H1 (cell line): Measurements from ENCODE around the gene SCMH1. TPM values are rescaled to one million over a fixed set of nuclear protein-coding genes. Genes with fewer than 3 reads are reported as not detected.

ENCODE experiments used
- CTCF ChIA-PET: fragments of 300-600 bp; sonication (Branson Sonifier 250); formaldehyde crosslinking; loops from one replicate; lab custom pipeline; 2021; ENCODE audit not compliant: partially characterized antibody; lab: Charles Lee
- POLR2A ChIA-PET: fragments of 300-600 bp; sonication (Branson Sonifier 250); formaldehyde crosslinking; loops from one replicate; lab custom pipeline; 2021; ENCODE audit warnings: inconsistent platforms; ENCODE audit not compliant: partially characterized antibody; lab: Charles Lee
- DNase-seq, 2 experiments: peaks; one replicate each; pipeline versions ENCODE4 v3.0.0 to v3.0.0-alpha.2; 2010 to 2022; ENCODE audit warnings: low spot score in 2 of 2, low read depth in 1 of 2, mixed read lengths in 1 of 2
- FAIRE-seq: peaks from 2 replicates; lab custom pipeline; 2011; peaks lifted over from hg19 to GRCh38; lab: Jason Lieb, UNC
- H2AFZ ChIP-seq: 2 replicates; pipeline ENCODE4 v1.8.1; 2012; ENCODE audit warnings: low read length, inconsistent platforms
- H2AK5ac ChIP-seq: 2 replicates; pipeline ENCODE4 v1.6.1; 2013; ENCODE audit warnings: low read depth, low read length
- H2BK120ac ChIP-seq: replicated peaks from 2 replicates; pipeline ENCODE3; 2013; ENCODE audit warnings: low read depth, low read length, inconsistent platforms
- H2BK12ac ChIP-seq: 2 replicates; pipeline ENCODE4 v1.6.1; 2013; ENCODE audit warnings: low read depth, low read length
- H2BK15ac ChIP-seq: 2 replicates; pipeline ENCODE4 v1.6.1; 2013; ENCODE audit warnings: low read length
- H2BK20ac ChIP-seq: 2 replicates; pipeline ENCODE4 v1.6.1; 2013; ENCODE audit warnings: low read length
- H2BK5ac ChIP-seq: 2 replicates; pipeline ENCODE4 v1.6.1; 2013; ENCODE audit warnings: low read depth, low read length
- H3K14ac ChIP-seq: 2 replicates; pipeline ENCODE4 v1.6.1; 2013; ENCODE audit warnings: inconsistent platforms; ENCODE audit not compliant: insufficient read length
- H3K18ac ChIP-seq: 2 replicates; pipeline ENCODE4 v1.6.1; 2013; ENCODE audit warnings: low read length; ENCODE audit errors: extremely low read depth
- H3K23ac ChIP-seq: 2 replicates; pipeline ENCODE4 v1.6.1; 2013; ENCODE audit warnings: inconsistent platforms; ENCODE audit not compliant: insufficient read length
- H3K23me2 ChIP-seq: 2 replicates; pipeline ENCODE4 v1.6.1; 2013; ENCODE audit warnings: low read depth, low read length
- H3K27ac ChIP-seq: 2 replicates; pipeline ENCODE4 v1.6.1; 2011; ENCODE audit warnings: low read depth, low read length, inconsistent platforms
- H3K27me3 ChIP-seq, 4 experiments: replicated peaks in 1 of 4; 1 replicate in 1 of 4; 2 replicates in 3 of 4; pipeline versions ENCODE4 v1.6.1 to v1.8.1; 2011 to 2013; ENCODE audit warnings: low read length in 3 of 4, mild to moderate bottlenecking in 3 of 4, inconsistent platforms in 2 of 4, mixed read lengths in 2 of 4, moderate library complexity in 1 of 4; ENCODE audit not compliant: control insufficient read depth in 3 of 4, insufficient read depth in 3 of 4; ENCODE audit errors: extremely low read depth in 1 of 4
- H3K36me3 ChIP-seq, 4 experiments: 2 replicates each; pipeline versions ENCODE4 v1.6.1 to v1.8.1; 2011 to 2013; ENCODE audit warnings: mild to moderate bottlenecking in 4 of 4, low read length in 3 of 4, moderate library complexity in 2 of 4, control low read depth in 1 of 4, inconsistent platforms in 1 of 4; ENCODE audit not compliant: insufficient read depth in 4 of 4, control insufficient read depth in 2 of 4
- H3K4ac ChIP-seq: replicated peaks from 2 replicates; pipeline ENCODE3; 2013; ENCODE audit warnings: low read length, low read depth, mixed read lengths, inconsistent platforms; ENCODE audit not compliant: insufficient read length
- H3K4me1 ChIP-seq, 4 experiments: replicated peaks in 1 of 4; 1 replicate in 1 of 4; 2 replicates in 3 of 4; pipeline versions ENCODE4 v1.6.1 to v1.8.1; 2011 to 2013; ENCODE audit warnings: low read length in 3 of 4, inconsistent platforms in 2 of 4, mixed read lengths in 1 of 4; ENCODE audit not compliant: insufficient read depth in 4 of 4, control insufficient read depth in 3 of 4
- H3K4me2 ChIP-seq, 2 experiments: 2 replicates each; pipeline versions ENCODE4 v1.6.1 to v1.8.1; 2011 to 2013; ENCODE audit warnings: low read depth in 2 of 2, low read length in 2 of 2, control low read depth in 1 of 2, inconsistent platforms in 1 of 2, mild to moderate bottlenecking in 1 of 2; ENCODE audit not compliant: insufficient read depth in 1 of 2
- H3K4me3 ChIP-seq, 4 experiments: fragments of 200-600, 300-600 bp in 1 of 4; sonication (generic), shearing (Covaris generic), sonication (Bioruptor Twin) in 1 of 4; 2 replicates each; pipeline versions ENCODE4 v1.5.1 to v1.8.1; 2011 to 2016; ENCODE audit warnings: low read length in 4 of 4, low read depth in 3 of 4, control low read depth in 2 of 4, inconsistent platforms in 2 of 4, mild to moderate bottlenecking in 2 of 4, mixed read lengths in 1 of 4, moderate library complexity in 1 of 4; ENCODE audit not compliant: insufficient read depth in 2 of 4; ENCODE audit errors: extremely low read depth in 1 of 4
- H3K56ac ChIP-seq: replicated peaks from 2 replicates; pipeline ENCODE3; 2013; ENCODE audit warnings: low read depth, mild to moderate bottlenecking, mixed read lengths, low read length, inconsistent platforms; ENCODE audit not compliant: insufficient read length
- H3K79me1 ChIP-seq: 2 replicates; pipeline ENCODE4 v1.6.1; 2013; ENCODE audit warnings: low read depth, low read length, control low read depth
- H3K79me2 ChIP-seq, 2 experiments: 2 replicates each; pipeline versions ENCODE4 v1.6.1 to v1.8.1; 2012 to 2013; ENCODE audit warnings: low read length in 2 of 2, mild to moderate bottlenecking in 2 of 2, inconsistent platforms in 1 of 2; ENCODE audit not compliant: insufficient read depth in 2 of 2, control insufficient read depth in 1 of 2
- H3K9ac ChIP-seq, 4 experiments: replicated peaks in 1 of 4; 1 replicate in 1 of 4; 2 replicates in 3 of 4; pipeline versions ENCODE4 v1.6.1 to v1.8.1; 2011 to 2013; ENCODE audit warnings: low read depth in 3 of 4, low read length in 3 of 4, control low read depth in 2 of 4, mild to moderate bottlenecking in 2 of 4, moderate library complexity in 2 of 4, inconsistent platforms in 1 of 4; ENCODE audit errors: extremely low read depth in 1 of 4
- H3K9me3 ChIP-seq, 2 experiments: 2 replicates each; pipeline versions ENCODE4 v1.6.1 to v1.8.1; 2012 to 2013; ENCODE audit warnings: mild to moderate bottlenecking in 2 of 2, moderate library complexity in 2 of 2, control low read depth in 1 of 2, inconsistent platforms in 1 of 2, low read depth in 1 of 2, low read length in 1 of 2, mixed read lengths in 1 of 2; ENCODE audit not compliant: insufficient read depth in 2 of 2
- H4K20me1 ChIP-seq, 2 experiments: replicated peaks in 1 of 2; 2 replicates each; pipeline versions ENCODE3 to v1.8.1; 2011 to 2013; ENCODE audit warnings: inconsistent platforms in 2 of 2, low read length in 2 of 2, mild to moderate bottlenecking in 1 of 2; ENCODE audit not compliant: insufficient read depth in 2 of 2, control insufficient read depth in 1 of 2
- H4K5ac ChIP-seq: 2 replicates; pipeline ENCODE4 v1.6.1; 2013; ENCODE audit warnings: low read length, low read depth, mixed read lengths, inconsistent platforms; ENCODE audit not compliant: insufficient read length
- H4K8ac ChIP-seq: 2 replicates; pipeline ENCODE4 v1.8.0; 2013; ENCODE audit warnings: mild to moderate bottlenecking, moderate library complexity, low read length, inconsistent platforms; ENCODE audit not compliant: insufficient read depth; ENCODE audit errors: extremely low read depth
- H4K91ac ChIP-seq: replicated peaks from 2 replicates; pipeline ENCODE3; 2013; ENCODE audit warnings: low read length, mixed read lengths, inconsistent platforms; ENCODE audit not compliant: insufficient read length
- BRCA1 ChIP-seq: IDR thresholded peaks from 2 replicates; pipeline ENCODE4 v1.6.1; 2012; ENCODE audit warnings: low read depth, low read length, improper control_type of control experiment
- EZH2 ChIP-seq: fragments of 200-600 bp; sonication (generic); IDR thresholded peaks from 2 replicates; pipeline ENCODE4 v1.7.1; 2012; ENCODE audit warnings: low read depth, mild to moderate bottlenecking, moderate library complexity, low read length, inconsistent platforms; ENCODE audit not compliant: severe bottlenecking
- FOSL1 ChIP-seq: IDR thresholded peaks from 2 replicates; pipeline ENCODE4 v1.6.1; 2011; ENCODE audit warnings: mild to moderate bottlenecking, low read depth, low read length, moderate library complexity; ENCODE audit not compliant: insufficient read depth
- HDAC6 ChIP-seq: IDR thresholded peaks from one replicate; pipeline ENCODE4 v1.7.1; 2012; ENCODE audit warnings: low read depth, mild to moderate bottlenecking, inconsistent platforms, low read length, moderate library complexity
- NANOG ChIP-seq: IDR thresholded peaks from 2 replicates; pipeline ENCODE4 v1.6.1; 2011; ENCODE audit warnings: low read length, low read depth, mild to moderate bottlenecking, inconsistent platforms; ENCODE audit not compliant: insufficient read depth, poor library complexity, severe bottlenecking
- SP1 ChIP-seq: IDR thresholded peaks from 2 replicates; pipeline ENCODE4 v1.6.1; 2011; ENCODE audit warnings: low read depth, low read length
- SP4 ChIP-seq: IDR thresholded peaks from 2 replicates; pipeline ENCODE4 v1.6.1; 2012; ENCODE audit warnings: low read length, inconsistent platforms
- SRF ChIP-seq: IDR thresholded peaks from 2 replicates; pipeline ENCODE4 v1.6.1; 2011; ENCODE audit warnings: mild to moderate bottlenecking, low read depth, low read length, moderate library complexity
- TCF12 ChIP-seq: IDR thresholded peaks from 2 replicates; pipeline ENCODE4 v1.6.1; 2011; ENCODE audit warnings: low read depth, mild to moderate bottlenecking, low read length
- WGBS, 2 experiments: shearing (Covaris generic) in 1 of 2; methylation state at CpG; one replicate each; pipeline versions ENCODE4 v1.1.6 to v1.1.7; 2013 to 2015; ENCODE audit warnings: low lambda C conversion rate in 2 of 2, mixed read lengths in 2 of 2, inconsistent platforms in 1 of 2, low coverage in 1 of 2, missing lambda C conversion rate in 1 of 2; ENCODE audit not compliant: insufficient replicate concordance in 2 of 2, insufficient coverage in 1 of 2, insufficient read length in 1 of 2; ENCODE audit errors: extremely low coverage in 1 of 2, missing lambda C conversion rate in 1 of 2; 5-methylcytosine and 5-hydroxymethylcytosine counted together
- polyA plus RNA-seq, 7 experiments: library from polyadenylated mRNA; depleted of rRNA in 3 of 7; stranded (reverse) in 5 of 7; unstranded in 2 of 7; fragments of >200 nt in 5 of 7; fragments of 200-250 nt in 2 of 7; gene quantifications; 1 replicate in 5 of 7; 2 replicates in 1 of 7; 4 replicates in 1 of 7; pipeline versions ENCODE4 v1.2.1 to v1.2.3, GENCODE V29; 2011 to 2013; ENCODE audit warnings: missing spikeins in 2 of 7, mixed read lengths in 2 of 7
- total RNA-seq: library from RNA; stranded (reverse); fragmentation: NEBNext Ultra II Directional; extraction: Animal tissue kit (Norgen Biotek cat#: 25700); gene quantifications from 2 replicates; pipeline ENCODE4 v1.2.1, GENCODE V29; 2021
- TF ChIP-seq, protein P1 (sequence below): IDR thresholded peaks from 2 replicates; pipeline ENCODE4 v1.6.1; 2012; ENCODE audit warnings: inconsistent platforms

The SCMH1 gene
- total and polyA plus RNA-seq, 2 of the 8 experiments (the other 6 are each of a cell fraction or from before 2014, with no cell fraction given), result 16.6 to 30.7 TPM

DNA sequence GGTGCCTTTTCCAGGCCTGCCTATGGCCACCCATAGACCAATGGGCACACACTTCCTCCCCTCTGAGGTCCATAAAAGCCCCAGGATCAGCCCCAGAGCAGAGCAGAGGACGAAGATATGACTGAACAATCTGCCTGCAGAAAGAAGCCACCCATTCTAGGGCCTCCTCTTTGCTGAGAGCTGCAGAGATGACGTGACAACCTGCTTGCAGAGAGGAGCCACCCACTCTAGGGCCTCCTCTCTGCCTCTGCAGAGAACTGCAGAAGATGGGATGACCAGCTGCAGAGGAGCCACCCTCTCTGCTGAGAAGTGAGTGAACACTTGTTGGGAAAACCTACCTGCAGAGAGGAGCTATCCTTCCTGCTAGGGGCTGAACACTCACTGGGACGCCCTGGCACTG is 79.7 kb downstream of the SCMH1 start:
- H3K14ac ChIP-seq, result no peak overlapping the region

More for the DNA sequence above, 79.7 kb downstream of the SCMH1 start:
- 89% methylated on average over 3 of the region's 3 CpGs; no CpG with 5 or more reads in 1 of the 2 experiments for WGBS, 2 experiments
- TF ChIP-seq, protein P1, sequence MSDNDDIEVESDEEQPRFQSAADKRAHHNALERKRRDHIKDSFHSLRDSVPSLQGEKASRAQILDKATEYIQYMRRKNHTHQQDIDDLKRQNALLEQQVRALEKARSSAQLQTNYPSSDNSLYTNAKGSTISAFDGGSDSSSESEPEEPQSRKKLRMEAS, result no peak
- TF ChIP-seq SP4 (no peak), TCF12 (no peak), FOSL1 (no peak), EZH2 (no peak), SP1 (no peak), HDAC6 (no peak), BRCA1 (no peak), NANOG (no peak), SRF (no peak)
- H4K20me1 ChIP-seq, result peaks cover 0 to 1% of the 10 kb centered on the region in 2 experiments
- no peak overlapping the region for H3K27ac ChIP-seq
- ChIA-PET CTCF (interaction anchor here (0.7 kb wide), 1 partner anchor 78 kb away, joined by 3 read pairs; no protein-coding TSS in a partner anchor), POLR2A (no interaction called here)
- no peak overlapping the region for H3K56ac ChIP-seq
- H3K23me2 ChIP-seq, result no peaks in the 10 kb centered on the region; the same call in 1 of the 2 replicates
- no peak overlapping the region for H3K23ac ChIP-seq
- FAIRE-seq (no peak), DNase-seq (no peak)
- no peaks in the 10 kb centered on the region for H3K27me3 ChIP-seq
- no peak overlapping the region for H2AK5ac ChIP-seq
- H3K79me2 ChIP-seq, result no peaks in the 10 kb centered on the region
- no peaks in the 10 kb centered on the region for H3K79me1 ChIP-seq
- H4K5ac ChIP-seq, result no peak overlapping the region
- no peak overlapping the region for H3K4me3 ChIP-seq
- no peak overlapping the region for H2BK15ac ChIP-seq
- H3K36me3 ChIP-seq, result no peaks in the 10 kb centered on the region
- H4K91ac ChIP-seq, result no peak overlapping the region
- H4K8ac ChIP-seq, result no peak overlapping the region
- H3K9me3 ChIP-seq, result peaks cover 2 to 4% of the 10 kb centered on the region in 2 experiments; a peak in 3 of 4 replicates
- H2AFZ ChIP-seq, result no peak overlapping the region
- H3K4me2 ChIP-seq, result no peak overlapping the region
- no peak overlapping the region for H2BK5ac ChIP-seq
- no peak overlapping the region for H2BK120ac ChIP-seq
- no peak overlapping the region for H3K4ac ChIP-seq
- no peak overlapping the region for H2BK12ac ChIP-seq
- no peak overlapping the region for H3K18ac ChIP-seq
- H3K9ac ChIP-seq, result no peak overlapping the region
- no peaks in the 10 kb centered on the region for H3K4me1 ChIP-seq
- H2BK20ac ChIP-seq, result no peak overlapping the region
